Activated T-cell treated with anti-CD3 and anti-CD28 coated beads, Interleukin-2, amount 50 U/mL, for 4 hours (primary cell): ENCODE measurements around the gene PRKCE. TPM values are rescaled to one million over a fixed set of nuclear protein-coding genes. Genes with fewer than 3 reads are reported as not detected.

Source experiments
- ATAC-seq, 2 donors: fragments of 200-7000 bp; cut with Tn5 transposase; one replicate each; pipeline ENCODE4 v1.10.0; 2021
- DNase-seq: peaks from one replicate; pipeline ENCODE4 v3.0.0-alpha.2; 2020
- H3K27me3 Mint-ChIP-seq: one replicate; pipeline ENCODE4 v1.8.0; 2021; ENCODE audit warnings: low read depth, mixed read lengths
- H3K36me3 Mint-ChIP-seq: one replicate; pipeline ENCODE4 v1.8.0; 2022; ENCODE audit warnings: mixed read lengths; ENCODE audit not compliant: insufficient read depth
- H3K4me1 Mint-ChIP-seq: one replicate; pipeline ENCODE4 v1.8.0; 2021; ENCODE audit warnings: low read depth, mixed read lengths
- H3K4me3 Mint-ChIP-seq: one replicate; pipeline ENCODE4 v1.8.0; 2021; ENCODE audit warnings: mild to moderate bottlenecking, moderate library complexity, mixed read lengths
- H3K9me3 Mint-ChIP-seq: one replicate; pipeline ENCODE4 v1.8.0; 2021; ENCODE audit warnings: mixed read lengths
- total RNA-seq, 3 donors: library from RNA; stranded (reverse); gene quantifications; one replicate each; pipeline ENCODE4 v1.2.1, GENCODE V29; 2021

The PRKCE gene
- total RNA-seq, 3 donors from 2014 or later: 9.1 to 9.5 (median 9.2) TPM

DNA sequence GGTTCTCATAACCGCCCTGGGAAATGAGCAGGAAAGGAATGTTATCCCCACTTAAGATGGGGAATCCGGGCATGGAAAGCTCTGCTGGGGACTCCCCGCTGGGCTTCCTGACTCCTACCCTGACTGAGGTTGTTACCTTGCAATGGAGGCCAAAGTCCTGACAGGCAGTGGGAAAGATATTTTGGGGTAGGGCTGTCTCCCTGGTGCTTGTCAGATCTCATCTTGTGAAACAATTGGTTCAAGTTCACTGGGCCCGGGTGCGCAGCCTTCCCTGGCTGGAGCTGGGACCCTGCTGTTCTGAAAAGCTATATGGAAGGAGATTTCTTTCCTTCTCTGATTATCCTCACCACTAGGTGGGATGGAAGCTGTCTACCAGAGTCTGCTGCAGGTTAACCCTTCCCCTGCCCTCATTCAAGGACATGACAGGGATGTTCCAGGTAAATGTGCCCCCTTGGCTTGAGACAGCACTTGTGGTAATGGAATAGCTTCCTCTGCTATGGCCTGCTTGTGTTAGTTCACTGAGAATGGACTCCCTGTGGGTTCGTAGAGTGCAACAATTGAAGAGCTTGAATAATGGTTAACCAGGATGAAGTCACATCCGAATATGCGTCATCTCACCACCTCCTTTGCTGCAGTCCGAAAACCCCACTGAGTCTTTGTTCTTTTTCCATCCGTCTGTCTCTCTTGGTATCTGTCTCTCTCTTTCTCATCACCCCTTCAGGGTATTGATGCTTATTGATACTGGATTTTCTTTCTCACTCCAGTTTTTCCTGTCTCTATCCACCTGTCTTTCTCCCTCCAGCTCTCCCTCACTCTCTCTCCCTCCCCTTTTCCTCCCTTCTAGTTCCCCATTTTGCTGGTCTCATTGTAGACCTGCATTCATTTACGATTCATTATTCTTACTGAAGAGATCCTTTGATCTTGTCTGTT, 577.9 kb downstream of the PRKCE start:
- Mint-ChIP-seq H3K27me3 (no peaks in the 10 kb centered on the region), H3K4me3 (peak overlapping the region; percentile 9), H3K36me3 (no peaks in the 10 kb centered on the region), H3K4me1 (peaks cover 47% of the 10 kb centered on the region), H3K9me3 (no peaks in the 10 kb centered on the region)
- ATAC-seq: peak; percentile 72 to 83
- DNase-seq: no peak

DNA sequence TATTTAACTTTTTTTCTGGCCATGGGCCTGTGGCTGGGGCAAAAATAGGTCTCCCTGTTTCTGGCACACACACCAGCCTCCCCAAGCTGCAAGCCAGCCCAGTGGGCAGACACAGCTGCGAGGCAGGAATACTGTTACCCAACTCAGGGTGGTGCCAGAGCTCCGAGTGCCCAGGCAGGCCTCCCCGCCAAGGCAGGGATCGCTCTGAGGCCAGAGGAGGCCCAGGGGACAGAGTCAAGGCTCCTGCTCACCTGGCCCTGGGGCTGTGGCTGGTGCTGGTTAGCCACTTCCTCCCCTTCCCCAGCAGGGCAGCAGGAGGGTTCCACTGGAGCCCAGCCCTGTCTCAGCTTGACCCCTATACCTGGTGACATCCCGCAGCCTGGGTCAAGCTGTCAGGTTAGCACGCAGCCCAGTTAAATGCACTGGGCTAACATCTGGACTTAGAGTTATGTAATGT, 578.7 kb downstream of the PRKCE start:
- Mint-ChIP-seq H3K27me3 (no peaks in the 10 kb centered on the region), H3K9me3 (no peaks in the 10 kb centered on the region), H3K4me3 (no peak overlapping the region), H3K36me3 (no peaks in the 10 kb centered on the region), H3K4me1 (peaks cover 41% of the 10 kb centered on the region)
- peak; percentile 26 to 33 for ATAC-seq
- DNase-seq: peak; percentile 11

DNA sequence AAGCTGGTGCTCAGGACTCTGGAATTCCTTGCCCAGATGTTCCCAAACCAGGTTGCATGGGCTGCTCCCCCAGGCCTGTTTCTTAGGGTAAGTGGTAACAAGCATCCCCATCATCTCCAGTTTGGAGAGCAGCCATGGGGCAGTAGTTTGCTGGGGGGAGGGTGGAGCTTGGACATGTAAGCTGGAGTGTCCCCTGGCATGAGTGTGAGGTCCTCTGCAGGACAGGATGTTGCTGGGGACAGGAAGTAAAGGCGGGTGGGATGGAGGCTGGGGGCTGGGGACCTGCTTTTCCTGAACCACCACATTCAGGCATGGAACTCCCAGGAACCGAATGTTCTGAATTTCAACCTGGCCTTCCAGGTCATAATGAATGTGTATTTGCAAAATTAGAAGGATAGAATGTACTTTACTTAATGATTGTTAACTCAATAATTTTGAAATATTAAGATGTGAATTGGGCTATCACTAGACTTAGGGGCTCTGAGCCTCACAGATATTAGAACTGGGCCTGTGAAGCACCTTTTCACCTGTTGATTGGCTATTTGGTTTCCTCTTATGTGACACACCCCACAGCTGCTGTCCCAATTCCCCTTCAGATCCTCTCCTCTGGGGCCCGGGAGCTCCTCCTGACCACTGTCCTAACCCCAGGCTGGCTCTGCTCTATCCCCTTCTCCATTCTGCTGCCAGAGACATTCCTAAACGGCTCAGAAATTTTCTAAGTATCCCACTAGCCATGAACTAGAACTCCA, 579.4 kb downstream of the PRKCE start:
- H3K4me3 Mint-ChIP-seq: no peak overlapping the region
- no peak for ATAC-seq
- H3K27me3 Mint-ChIP-seq: no peaks in the 10 kb centered on the region
- no peaks in the 10 kb centered on the region for H3K9me3 Mint-ChIP-seq
- H3K4me1 Mint-ChIP-seq: peaks cover 41% of the 10 kb centered on the region
- no peaks in the 10 kb centered on the region for H3K36me3 Mint-ChIP-seq
- no peak for DNase-seq

DNA sequence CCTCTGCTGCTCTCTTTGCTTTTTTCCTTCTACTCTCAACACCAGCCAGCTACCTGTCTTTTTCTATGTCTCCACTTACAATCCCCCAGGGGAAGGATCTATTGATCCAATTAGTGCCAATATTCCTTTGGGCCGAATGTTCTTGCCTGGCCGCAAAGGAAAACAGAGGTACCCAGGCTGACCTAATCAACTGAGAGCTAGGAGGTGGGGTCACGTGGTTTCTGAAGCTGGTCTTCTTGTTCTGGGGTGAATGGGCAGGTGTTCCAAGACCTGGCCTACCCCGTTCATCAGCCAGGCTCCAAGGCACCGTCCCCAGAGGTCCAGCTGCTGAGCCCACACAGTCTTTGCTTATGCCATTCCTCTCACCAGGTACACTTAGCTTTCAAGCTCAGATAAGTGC, 580.2 kb downstream of the PRKCE start:
- ATAC-seq (no peak), DNase-seq (no peak)
- Mint-ChIP-seq H3K4me3 (no peak overlapping the region), H3K4me1 (peaks cover 38% of the 10 kb centered on the region), H3K36me3 (no peaks in the 10 kb centered on the region), H3K9me3 (no peaks in the 10 kb centered on the region), H3K27me3 (no peaks in the 10 kb centered on the region)

- Mint-ChIP-seq H3K36me3 (no peaks in the 10 kb centered on the region), H3K4me1 (peaks cover 42% of the 10 kb centered on the region), H3K9me3 (no peaks in the 10 kb centered on the region), H3K27me3 (no peaks in the 10 kb centered on the region), H3K4me3 (no peak overlapping the region)
- ATAC-seq (no peak), DNase-seq (no peak)
Observed at GRCh38 chr2:46232860-46233259, 581.4 kb downstream of the PRKCE start.

DNA sequence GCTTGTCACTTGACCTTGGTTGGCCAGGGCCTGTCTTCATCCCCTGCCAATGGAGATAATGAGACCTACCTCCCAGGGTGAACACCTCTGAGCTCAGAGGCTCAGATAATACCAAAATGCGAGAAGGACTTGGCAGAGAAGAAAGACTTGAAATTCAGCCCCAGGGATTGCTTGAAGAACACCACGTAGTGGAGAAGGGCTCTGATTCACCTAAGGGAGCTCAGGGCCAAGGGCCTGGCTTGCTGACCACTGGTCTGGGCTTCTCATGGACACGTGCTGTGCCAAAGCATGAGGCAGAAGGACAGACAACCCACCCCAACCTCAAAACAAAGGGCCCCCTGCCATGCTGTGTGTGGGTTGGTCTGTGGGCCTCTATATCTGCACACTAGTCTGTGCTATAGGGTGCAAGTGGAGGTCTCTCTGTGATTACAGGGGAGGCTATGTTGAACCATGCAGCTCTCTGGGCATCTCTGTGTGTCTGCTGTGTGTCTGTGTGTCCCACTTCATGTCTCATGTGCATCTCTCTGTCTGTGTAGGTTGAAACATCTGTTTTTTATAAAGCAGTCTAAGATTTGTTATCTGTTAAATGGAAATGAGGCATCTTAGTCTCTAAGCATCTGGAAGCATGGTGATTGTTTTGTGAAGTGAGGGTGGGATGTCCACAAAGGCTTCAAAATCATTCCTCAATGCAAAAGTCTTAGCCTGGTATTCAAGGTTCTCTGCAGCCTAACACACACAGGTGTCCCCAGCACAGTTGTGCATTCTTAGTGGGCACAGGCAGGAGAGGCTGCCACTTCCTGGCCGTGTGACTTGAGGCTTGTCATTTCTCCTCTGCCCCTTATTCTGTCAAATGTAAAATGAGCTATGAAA, 584.8 kb downstream of the PRKCE start:
- H3K4me1 Mint-ChIP-seq: peaks cover 40% of the 10 kb centered on the region
- DNase-seq: no peak
- no peaks in the 10 kb centered on the region for H3K27me3 Mint-ChIP-seq
- H3K9me3 Mint-ChIP-seq: peaks cover 4% of the 10 kb centered on the region
- no peak for ATAC-seq
- H3K36me3 Mint-ChIP-seq: no peaks in the 10 kb centered on the region
- no peak overlapping the region for H3K4me3 Mint-ChIP-seq

- H3K36me3 Mint-ChIP-seq: no peaks in the 10 kb centered on the region
- H3K27me3 Mint-ChIP-seq: no peaks in the 10 kb centered on the region
Observed at GRCh38 chr2:46236876-46237859, 585.7 kb downstream of the PRKCE start.

More at GRCh38 chr2:46236876-46237859, 585.7 kb downstream of the PRKCE start:
- ATAC-seq (no peak), DNase-seq (no peak)
- Mint-ChIP-seq H3K4me3 (no peak overlapping the region), H3K4me1 (peaks cover 43% of the 10 kb centered on the region), H3K9me3 (peaks cover 4% of the 10 kb centered on the region)

Other genes with a start within 250 kb of the PRKCE start
- 10 to 100 TPM; 13.8 to 18.4 (median 15.5) TPM for gene SRBD1, start 40.4 kb upstream of the PRKCE start, total RNA-seq